ENCODE results near the gene CRHR2. TPM values are rescaled to one million over a fixed set of nuclear protein-coding genes. Genes with fewer than 3 reads are reported as not detected.
A peak's percentile ranks its signal among the peaks of the same experiment; 100 is the strongest.
"Not testable (repeated sequence)": the region's sequence is repeated elsewhere in the genome, so short reads cannot be mapped to it uniquely, and the experiment has no call there.

Gene CRHR2
- total and polyA plus RNA-seq, 5 donors, result 0.45 to 0.46 TPM; not detected in 3

DNA sequence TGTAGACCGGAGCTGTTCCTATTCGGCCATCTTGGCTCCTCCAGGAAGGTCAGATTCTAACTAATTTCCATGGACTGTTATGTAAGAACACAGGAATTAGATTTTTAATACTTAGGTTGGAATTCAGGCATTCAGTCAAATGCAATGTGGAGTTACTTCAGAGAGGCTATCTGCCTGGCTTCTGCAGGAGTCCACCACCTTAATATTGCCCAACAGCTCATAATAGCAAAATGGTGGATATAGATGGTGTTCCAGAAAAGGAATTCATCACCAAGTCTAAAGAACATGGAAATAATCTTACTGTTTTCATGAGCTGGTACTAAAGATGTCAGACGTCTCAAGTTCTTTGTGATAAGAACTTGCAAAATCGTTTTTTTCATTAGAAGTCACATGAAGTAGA, 39.5 kb downstream of the CRHR2 start:
- no peak overlapping the region for H3K4me3 ChIP-seq (ENCODE audit: low read length)
- H3K27ac ChIP-seq (ENCODE audit: low read length), result no peak overlapping the region
- no peak for ATAC-seq
- H3K27me3 ChIP-seq (ENCODE audit: control insufficient read depth, insufficient read depth), result no peaks in the 10 kb centered on the region
- no peaks in the 10 kb centered on the region for H3K9me3 ChIP-seq (ENCODE audit: control insufficient read depth, low read length)
- no peaks in the 10 kb centered on the region for H3K4me1 ChIP-seq (ENCODE audit: control insufficient read depth, insufficient read depth, low read length)
- 77% methylated on average over 4 of the region's 4 CpGs for WGBS
- DNase-seq, result no peak
- intact Hi-C loops (cut with DNase I), result loop anchor here in 1 of 4 donors (10.0 kb wide), 1 partner anchor 92 kb away; no protein-coding TSS in a partner anchor

DNA sequence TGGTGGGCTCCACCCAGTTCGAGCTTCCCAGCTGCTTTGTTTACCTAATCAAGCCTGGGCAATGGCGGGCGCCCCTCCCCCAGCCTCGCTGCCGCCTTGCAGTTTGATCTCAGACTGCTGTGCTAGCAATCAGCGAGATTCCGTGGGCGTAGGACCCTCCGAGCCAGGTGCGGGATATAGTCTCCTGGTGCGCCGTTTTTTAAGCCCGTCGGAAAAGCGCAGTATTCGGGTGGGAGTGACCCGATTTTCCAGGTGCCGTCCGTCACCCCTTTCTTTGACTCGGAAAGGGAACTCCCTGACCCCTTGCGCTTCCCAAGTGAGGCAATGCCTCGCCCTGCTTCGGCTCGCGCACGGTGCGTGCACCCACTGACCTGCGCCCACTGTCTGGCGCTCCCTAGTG, 39.9 kb downstream of the CRHR2 start:
- not testable (repeated sequence) for H3K27ac ChIP-seq (ENCODE audit: low read length); H3K9me3 ChIP-seq (ENCODE audit: control insufficient read depth, low read length); DNase-seq; H3K4me3 ChIP-seq (ENCODE audit: low read length); H3K27me3 ChIP-seq (ENCODE audit: control insufficient read depth, insufficient read depth); H3K4me1 ChIP-seq (ENCODE audit: control insufficient read depth, insufficient read depth, low read length); ATAC-seq
- WGBS, result 66% methylated on average over 15 of the region's 29 CpGs
- intact Hi-C loops (cut with DNase I), result loop anchor here in 1 of 4 donors (10.0 kb wide), 1 partner anchor 92 kb away; no protein-coding TSS in a partner anchor

DNA sequence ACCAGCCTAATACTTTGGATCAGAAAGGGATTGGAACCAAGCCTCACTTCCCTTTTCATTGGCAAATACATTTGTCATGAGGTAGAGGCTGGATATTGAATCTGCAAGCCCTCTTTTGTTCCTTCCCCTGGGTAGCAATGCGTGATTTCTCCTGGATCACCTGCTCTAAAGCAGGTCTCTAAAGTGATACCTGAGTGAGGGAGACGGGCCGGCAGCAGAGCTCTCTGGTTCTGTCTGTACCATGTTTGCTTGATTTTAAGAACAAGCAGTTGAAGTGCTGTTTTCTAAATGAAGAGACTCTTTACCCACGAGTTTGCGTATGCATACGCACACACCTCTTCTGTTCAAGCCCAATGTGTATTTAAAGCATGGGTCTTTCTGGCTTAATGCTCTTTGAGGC, 46.5 kb downstream of the CRHR2 start:
- Histone ChIP-seq H3K4me1 (ENCODE audit: control insufficient read depth, insufficient read depth, low read length) (no peaks in the 10 kb centered on the region), H3K4me3 (ENCODE audit: low read length) (no peak overlapping the region), H3K27ac (ENCODE audit: low read length) (no peak overlapping the region), H3K9me3 (ENCODE audit: control insufficient read depth, low read length) (no peaks in the 10 kb centered on the region), H3K27me3 (ENCODE audit: control insufficient read depth, insufficient read depth) (no peaks in the 10 kb centered on the region)
- intact Hi-C loops (cut with DNase I), result no loop called here
- ATAC-seq (no peak), DNase-seq (no peak)
- WGBS, result 94% methylated on average over 6 of the region's 6 CpGs

DNA sequence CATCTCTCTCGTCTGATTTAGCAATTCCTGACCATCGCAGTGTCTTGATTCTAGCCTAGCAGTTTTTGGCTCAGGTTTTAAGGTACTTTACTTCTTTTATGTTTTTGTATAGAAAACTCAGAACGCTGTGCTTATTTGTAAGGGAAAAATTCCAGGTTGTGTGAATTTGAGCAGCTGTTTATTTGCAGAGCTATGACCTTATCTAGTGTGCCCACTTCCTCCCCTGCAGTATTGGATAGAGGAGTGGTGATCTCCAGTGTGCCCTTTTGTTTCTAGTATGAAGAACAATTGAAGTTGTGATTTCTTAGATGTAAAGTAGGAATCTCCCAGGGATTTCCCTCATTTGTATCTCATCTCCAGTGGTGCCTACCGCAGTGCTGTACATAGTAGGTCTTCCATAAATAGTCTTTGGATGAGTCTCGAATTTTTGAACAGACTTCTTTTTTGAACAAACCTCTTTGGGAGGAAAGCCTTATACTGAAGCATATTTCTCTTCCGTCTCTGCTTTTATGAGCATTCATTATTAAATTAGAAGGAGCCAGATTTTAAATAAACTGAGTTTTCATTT, 47.5 kb downstream of the CRHR2 start:
- intact Hi-C loops (cut with DNase I), result no loop called here
- DNase-seq (no peak), ATAC-seq (no peak)
- no peaks in the 10 kb centered on the region for H3K27me3 ChIP-seq (ENCODE audit: control insufficient read depth, insufficient read depth)
- H3K4me1 ChIP-seq (ENCODE audit: control insufficient read depth, insufficient read depth, low read length), result no peaks in the 10 kb centered on the region
- no peaks in the 10 kb centered on the region for H3K9me3 ChIP-seq (ENCODE audit: control insufficient read depth, low read length)
- no peak overlapping the region for H3K27ac ChIP-seq (ENCODE audit: low read length)
- H3K4me3 ChIP-seq (ENCODE audit: low read length), result no peak overlapping the region
- 90% methylated on average over 6 of the region's 6 CpGs for WGBS

GRCh38 chr7:30634193-30634626, 48.0 kb downstream of the CRHR2 start:
- intact Hi-C loops (cut with DNase I), result no loop called here
- H3K27ac ChIP-seq (ENCODE audit: low read length), result no peak overlapping the region
- H3K4me1 ChIP-seq (ENCODE audit: control insufficient read depth, insufficient read depth, low read length), result no peaks in the 10 kb centered on the region
- no peak for ATAC-seq
- DNase-seq, result no peak
- no peaks in the 10 kb centered on the region for H3K9me3 ChIP-seq (ENCODE audit: control insufficient read depth, low read length)
- no peak overlapping the region for H3K4me3 ChIP-seq (ENCODE audit: low read length)
- no peaks in the 10 kb centered on the region for H3K27me3 ChIP-seq (ENCODE audit: control insufficient read depth, insufficient read depth)
- 98% methylated on average over 1 of the region's 1 CpG for WGBS

- Histone ChIP-seq H3K4me3 (ENCODE audit: low read length) (no peak overlapping the region), H3K9me3 (ENCODE audit: control insufficient read depth, low read length) (no peaks in the 10 kb centered on the region), H3K4me1 (ENCODE audit: control insufficient read depth, insufficient read depth, low read length) (no peaks in the 10 kb centered on the region), H3K27me3 (ENCODE audit: control insufficient read depth, insufficient read depth) (no peaks in the 10 kb centered on the region), H3K27ac (ENCODE audit: low read length) (no peak overlapping the region)
- ATAC-seq (no peak), DNase-seq (no peak)
- 84% methylated on average over 3 of the region's 3 CpGs for WGBS
- intact Hi-C loops (cut with DNase I), result no loop called here
Observed at GRCh38 chr7:30633223-30633622, 49.0 kb downstream of the CRHR2 start.

DNA sequence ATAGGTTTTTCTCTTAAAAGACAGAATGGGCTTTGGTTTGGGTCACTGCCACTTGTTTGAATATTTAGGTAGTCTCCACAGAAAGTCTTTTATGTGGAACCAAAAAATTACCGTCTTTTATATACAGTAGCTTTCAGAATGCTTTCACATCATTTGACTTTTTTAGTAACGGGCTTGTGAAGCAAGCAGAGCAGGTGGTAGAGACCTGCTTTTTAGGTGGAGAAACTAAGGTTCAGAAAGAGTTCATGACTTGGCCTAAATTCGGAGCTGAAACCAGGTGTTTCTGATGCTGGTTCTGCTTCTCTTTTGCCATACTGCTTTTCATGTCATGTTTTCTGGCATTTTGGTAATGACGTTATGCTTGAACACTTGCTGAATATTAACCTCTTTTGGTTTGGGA, 51.3 kb downstream of the CRHR2 start:
- no peak for DNase-seq
- no peaks in the 10 kb centered on the region for H3K9me3 ChIP-seq (ENCODE audit: control insufficient read depth, low read length)
- H3K4me3 ChIP-seq (ENCODE audit: low read length), result no peak overlapping the region
- no peaks in the 10 kb centered on the region for H3K4me1 ChIP-seq (ENCODE audit: control insufficient read depth, insufficient read depth, low read length)
- intact Hi-C loops (cut with DNase I), result no loop called here
- H3K27ac ChIP-seq (ENCODE audit: low read length), result no peak overlapping the region
- H3K27me3 ChIP-seq (ENCODE audit: control insufficient read depth, insufficient read depth), result no peaks in the 10 kb centered on the region
- no peak for ATAC-seq
- WGBS, result 96% methylated on average over 4 of the region's 4 CpGs

DNA sequence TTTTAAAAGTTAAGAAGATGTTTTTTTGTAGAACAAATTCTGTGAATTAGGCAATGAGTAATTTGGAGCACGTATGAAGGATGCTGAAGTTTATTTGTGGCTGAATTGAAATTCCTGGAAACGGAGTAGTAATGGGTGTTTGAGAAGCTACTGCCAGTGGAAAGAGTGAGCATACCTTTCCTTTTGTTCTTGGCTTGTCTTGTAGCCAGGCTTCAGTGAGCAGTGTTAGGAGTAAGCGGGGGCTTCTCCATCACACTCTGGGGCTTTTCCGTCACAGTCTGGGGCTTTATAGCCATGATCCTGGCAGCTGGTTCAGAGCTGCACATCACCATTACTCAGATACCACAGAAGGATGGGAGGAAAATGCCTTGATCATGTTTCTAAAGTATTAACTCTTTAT, 55.2 kb downstream of the CRHR2 start:
- H3K27ac ChIP-seq (ENCODE audit: low read length), result no peak overlapping the region
- DNase-seq (no peak), ATAC-seq (peak in 1 of 2 donors; percentile 79)
- H3K4me1 ChIP-seq (ENCODE audit: control insufficient read depth, insufficient read depth, low read length), result no peaks in the 10 kb centered on the region
- no peaks in the 10 kb centered on the region for H3K27me3 ChIP-seq (ENCODE audit: control insufficient read depth, insufficient read depth)
- no peak overlapping the region for H3K4me3 ChIP-seq (ENCODE audit: low read length)
- 93% methylated on average over 4 of the region's 4 CpGs for WGBS
- intact Hi-C loops (cut with DNase I), result no loop called here
- H3K9me3 ChIP-seq (ENCODE audit: control insufficient read depth, low read length), result no peaks in the 10 kb centered on the region

- DNase-seq (no peak), ATAC-seq (no peak)
- Histone ChIP-seq H3K4me1 (ENCODE audit: control insufficient read depth, insufficient read depth, low read length) (no peaks in the 10 kb centered on the region), H3K27ac (ENCODE audit: low read length) (no peak overlapping the region), H3K27me3 (ENCODE audit: control insufficient read depth, insufficient read depth) (no peaks in the 10 kb centered on the region), H3K4me3 (ENCODE audit: low read length) (no peak overlapping the region), H3K9me3 (ENCODE audit: control insufficient read depth, low read length) (no peaks in the 10 kb centered on the region)
- 86% methylated on average over 1 of the region's 1 CpG for WGBS
- intact Hi-C loops (cut with DNase I), result no loop called here
Observed at GRCh38 chr7:30625283-30625682, 57.0 kb downstream of the CRHR2 start.

DNA sequence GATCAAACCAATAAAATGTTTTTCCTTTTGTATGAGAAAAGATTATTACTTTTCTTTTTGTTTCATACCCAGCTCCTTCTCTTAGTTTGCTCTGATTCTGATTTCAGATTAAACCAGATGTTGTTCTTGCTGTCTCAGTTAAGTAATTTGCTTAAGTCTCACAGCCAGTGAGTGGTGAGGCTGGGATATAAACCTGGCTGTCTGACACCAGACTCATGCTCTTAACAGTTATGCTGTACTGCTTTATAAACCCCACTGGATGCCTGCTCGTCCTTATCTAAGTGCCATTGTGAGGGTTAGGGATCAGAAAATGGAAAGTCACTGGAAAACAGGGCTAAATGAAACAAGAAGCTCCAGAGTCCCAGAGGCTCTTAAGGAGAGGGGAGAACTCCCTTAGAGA, 63.3 kb downstream of the CRHR2 start:
- H3K9me3 ChIP-seq (ENCODE audit: control insufficient read depth, low read length), result no peaks in the 10 kb centered on the region
- WGBS, result 67% methylated on average over 1 of the region's 1 CpG
- DNase-seq, result no peak
- H3K4me3 ChIP-seq (ENCODE audit: low read length), result no peak overlapping the region
- H3K4me1 ChIP-seq (ENCODE audit: control insufficient read depth, insufficient read depth, low read length), result no peaks in the 10 kb centered on the region
- H3K27me3 ChIP-seq (ENCODE audit: control insufficient read depth, insufficient read depth), result no peaks in the 10 kb centered on the region
- no peak overlapping the region for H3K27ac ChIP-seq (ENCODE audit: low read length)
- intact Hi-C loops (cut with DNase I), result no loop called here
- ATAC-seq, result no peak

DNA sequence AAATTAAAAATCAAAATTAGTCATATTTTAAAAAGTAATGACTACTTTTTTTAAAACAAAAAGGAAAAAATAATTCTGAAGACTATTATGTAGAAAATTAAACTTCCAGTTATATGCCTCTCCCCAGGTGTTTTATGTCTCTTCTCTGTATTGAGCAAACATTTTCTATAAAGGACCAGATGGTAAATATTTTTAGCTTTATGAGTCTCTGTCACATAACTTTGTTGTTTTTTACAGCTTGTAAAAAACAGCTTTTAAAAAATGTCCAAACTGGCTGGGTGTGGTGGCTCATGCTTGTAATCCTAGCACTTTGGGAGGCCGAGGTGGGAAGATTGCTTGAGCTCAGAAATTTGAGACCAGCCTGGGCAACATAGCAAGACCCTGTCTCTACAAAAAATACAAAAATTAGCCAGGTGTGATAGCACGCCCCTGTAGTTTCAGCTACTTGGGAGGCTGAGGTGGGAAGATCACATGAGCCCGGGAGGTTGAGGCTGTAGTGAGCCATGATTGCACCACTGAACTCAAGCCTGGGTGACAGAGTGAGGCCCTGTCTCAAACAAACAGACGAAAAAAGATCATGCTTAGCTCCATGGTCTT, 64.1 kb downstream of the CRHR2 start:
- ATAC-seq, result no peak
- intact Hi-C loops (cut with DNase I), result no loop called here
- 93% methylated on average over 4 of the region's 4 CpGs for WGBS

GRCh38 chr7:30617359-30617758, 64.9 kb downstream of the CRHR2 start:
- no peak for ATAC-seq
- Histone ChIP-seq H3K27ac (ENCODE audit: low read length) (no peak overlapping the region), H3K9me3 (ENCODE audit: control insufficient read depth, low read length) (no peaks in the 10 kb centered on the region), H3K4me1 (ENCODE audit: control insufficient read depth, insufficient read depth, low read length) (no peaks in the 10 kb centered on the region), H3K27me3 (ENCODE audit: control insufficient read depth, insufficient read depth) (no peaks in the 10 kb centered on the region), H3K4me3 (ENCODE audit: low read length) (no peak overlapping the region)
- no peak for DNase-seq
- 81% methylated on average over 2 of the region's 2 CpGs for WGBS
- intact Hi-C loops (cut with DNase I), result no loop called here

More for the DNA sequence above, 64.1 kb downstream of the CRHR2 start:
- H3K4me3 ChIP-seq (ENCODE audit: low read length), result no peak overlapping the region
- no peak for DNase-seq
- no peak overlapping the region for H3K27ac ChIP-seq (ENCODE audit: low read length)
- no peaks in the 10 kb centered on the region for H3K27me3 ChIP-seq (ENCODE audit: control insufficient read depth, insufficient read depth)
- H3K4me1 ChIP-seq (ENCODE audit: control insufficient read depth, insufficient read depth, low read length), result no peaks in the 10 kb centered on the region
- H3K9me3 ChIP-seq (ENCODE audit: control insufficient read depth, low read length), result no peaks in the 10 kb centered on the region
